CD4-positive, alpha-beta T cell (primary cell): ENCODE results near the gene CTDSP1. TPM values are rescaled to one million over a fixed set of nuclear protein-coding genes. Genes with fewer than 3 reads are reported as not detected.

Source experiments
- ATAC-seq: fragments of 200-7000 bp; cut with Tn5 transposase; one replicate; pipeline ENCODE4 v1.10.0; 2022; ENCODE audit warnings: mild to moderate bottlenecking; ENCODE audit not compliant: poor library complexity
- CTCF ChIA-PET: fragments of 350-600 bp; sonication (Branson Sonifier 250); formaldehyde crosslinking; loops from one replicate; lab custom pipeline; 2021; ENCODE audit warnings: antibody characterized with exemption, inconsistent platforms; lab: Charles Lee
- POLR2A ChIA-PET: fragments of 350-600 bp; sonication (Branson Sonifier 250); formaldehyde crosslinking; loops from one replicate; lab custom pipeline; 2021; ENCODE audit warnings: antibody characterized with exemption, inconsistent platforms; lab: Charles Lee
- DNase-seq, 14 experiments: peaks; one replicate each; pipeline ENCODE4 v3.0.0-alpha.2; 2013 to 2020; ENCODE audit warnings: mixed read lengths in 2 of 14
- H3K27ac ChIP-seq, 2 donors: one replicate each; pipeline versions ENCODE4 v1.5.1 to v1.7.0; 2013; ENCODE audit warnings: low read length in 2 of 2, low read depth in 1 of 2, mild to moderate bottlenecking in 1 of 2
- H3K27me3 ChIP-seq, 2 experiments: 1 replicate in 1 of 2; 2 replicates in 1 of 2; pipeline versions ENCODE4 v1.6.1 to v1.7.0; 2013; ENCODE audit warnings: low read length in 2 of 2, control low read depth in 1 of 2, mild to moderate bottlenecking in 1 of 2, moderate library complexity in 1 of 2; ENCODE audit not compliant: insufficient read depth in 2 of 2, control insufficient read depth in 1 of 2
- H3K36me3 ChIP-seq: one replicate; pipeline ENCODE4 v1.6.1; 2013; ENCODE audit warnings: low read length, control low read depth; ENCODE audit not compliant: insufficient read depth
- H3K4me1 ChIP-seq: one replicate; pipeline ENCODE4 v1.6.1; 2013; ENCODE audit warnings: low read length, control low read depth; ENCODE audit not compliant: insufficient read depth
- H3K4me3 ChIP-seq: one replicate; pipeline ENCODE4 v1.5.1; 2013; ENCODE audit warnings: mild to moderate bottlenecking, low read length, moderate library complexity
- H3K9me3 ChIP-seq, 2 experiments: 1 replicate in 1 of 2; 2 replicates in 1 of 2; pipeline versions ENCODE4 v1.6.1 to v1.7.0; 2013; ENCODE audit warnings: low read length in 2 of 2, mild to moderate bottlenecking in 2 of 2, control low read depth in 1 of 2, moderate library complexity in 1 of 2; ENCODE audit not compliant: control insufficient read depth in 1 of 2, insufficient read depth in 1 of 2
- H3K27ac Mint-ChIP-seq: one replicate; pipeline ENCODE4 v1.8.0; 2020; ENCODE audit warnings: mixed read lengths
- H3K27me3 Mint-ChIP-seq: one replicate; pipeline ENCODE4 v1.8.0; 2021; ENCODE audit warnings: mixed read lengths
- H3K36me3 Mint-ChIP-seq: one replicate; pipeline ENCODE4 v1.8.0; 2021; ENCODE audit warnings: low read depth, mixed read lengths
- H3K4me1 Mint-ChIP-seq: one replicate; pipeline ENCODE4 v1.8.0; 2021; ENCODE audit warnings: low read depth, mixed read lengths
- H3K4me3 Mint-ChIP-seq: one replicate; pipeline ENCODE4 v1.8.0; 2020; ENCODE audit warnings: mild to moderate bottlenecking, mixed read lengths
- H3K9me3 Mint-ChIP-seq: one replicate; pipeline ENCODE4 v1.8.0; 2020; ENCODE audit warnings: mixed read lengths
- CTCF ChIP-seq: fragments of 200-600 bp; IDR thresholded peaks from one replicate; pipeline ENCODE4 v1.8.0; 2022; ENCODE audit warnings: antibody characterized with exemption, mild to moderate bottlenecking
- intact Hi-C, 2 experiments: fragments of 100-400 bp; cut with DNase I in 1 of 2; cut with micrococcal nuclease in 1 of 2; formaldehyde crosslinking; loops; one replicate each; pipeline versions ENCODE4 v1.15.1 to v1.9.0; 2023 to 2025; cut with DNase I, micrococcal nuclease
- total RNA-seq, 174 experiments: library from RNA in 2 of 174; stranded (reverse) in 2 of 174; gene quantifications; one replicate each; pipeline ENCODE4 v1.2.3 and lab custom pipeline; 2021 to 2026

CTDSP1 gene
- total RNA-seq, 2 experiments from 2014 or later, result 70.5 to 76.8 TPM

- CTCF ChIA-PET, result no interaction called here
Measured at GRCh38 chr2:218446547-218446946, 46.9 kb downstream of the CTDSP1 start.

GRCh38 chr2:218447072-218447471 lies 47.4 kb downstream of the CTDSP1 start:
- H3K4me1 Mint-ChIP-seq, result no peaks in the 10 kb centered on the region
- CTCF ChIA-PET, result no interaction called here
- no peak overlapping the region for H3K27ac ChIP-seq

More at GRCh38 chr2:218446547-218446946, 46.9 kb downstream of the CTDSP1 start:
- Histone ChIP-seq H3K4me3 (no peak overlapping the region), H3K9me3 (no peaks in the 10 kb centered on the region), H3K4me1 (no peaks in the 10 kb centered on the region), H3K27ac (no peak overlapping the region), H3K27me3 (no peaks in the 10 kb centered on the region), H3K36me3 (peaks cover 12% of the 10 kb centered on the region)
- no peak for TF ChIP-seq CTCF
- Mint-ChIP-seq H3K4me1 (no peaks in the 10 kb centered on the region), H3K9me3 (no peaks in the 10 kb centered on the region), H3K27me3 (no peaks in the 10 kb centered on the region), H3K36me3 (peaks cover 27% of the 10 kb centered on the region), H3K4me3 (no peak overlapping the region), H3K27ac (no peak overlapping the region)
- POLR2A ChIA-PET, result no interaction called here
- DNase-seq (no peak), ATAC-seq (no peak)
- intact Hi-C loops, result no loop called here

GRCh38 chr2:218448934-218449333 lies 49.3 kb downstream of the CTDSP1 start:
- no peak for ATAC-seq
- H3K36me3 ChIP-seq, result peaks cover 23% of the 10 kb centered on the region
- no peaks in the 10 kb centered on the region for H3K9me3 ChIP-seq
- no peaks in the 10 kb centered on the region for H3K27me3 Mint-ChIP-seq
- no peaks in the 10 kb centered on the region for H3K9me3 Mint-ChIP-seq
- H3K27me3 ChIP-seq, result no peaks in the 10 kb centered on the region
- POLR2A ChIA-PET, result no interaction called here
- no peak overlapping the region for H3K4me3 ChIP-seq
- intact Hi-C loops, result no loop called here
- H3K4me1 Mint-ChIP-seq, result no peaks in the 10 kb centered on the region
- TF ChIP-seq CTCF, result no peak
- no peak overlapping the region for H3K4me3 Mint-ChIP-seq
- no peak for DNase-seq
- no peak overlapping the region for H3K27ac ChIP-seq
- no peak overlapping the region for H3K27ac Mint-ChIP-seq
- peaks cover 51% of the 10 kb centered on the region for H3K36me3 Mint-ChIP-seq
- H3K4me1 ChIP-seq, result no peaks in the 10 kb centered on the region
- CTCF ChIA-PET, result no interaction called here

More at GRCh38 chr2:218447072-218447471, 47.4 kb downstream of the CTDSP1 start:
- no peak overlapping the region for H3K4me3 Mint-ChIP-seq
- no peaks in the 10 kb centered on the region for H3K27me3 Mint-ChIP-seq
- no peak for ATAC-seq
- Histone ChIP-seq H3K4me1 (no peaks in the 10 kb centered on the region), H3K4me3 (no peak overlapping the region), H3K9me3 (no peaks in the 10 kb centered on the region), H3K36me3 (peaks cover 12% of the 10 kb centered on the region), H3K27me3 (no peaks in the 10 kb centered on the region)
- no peaks in the 10 kb centered on the region for H3K9me3 Mint-ChIP-seq
- H3K27ac Mint-ChIP-seq, result no peak overlapping the region
- TF ChIP-seq CTCF, result no peak
- intact Hi-C loops, result no loop called here
- H3K36me3 Mint-ChIP-seq, result peaks cover 33% of the 10 kb centered on the region
- POLR2A ChIA-PET, result no interaction called here
- DNase-seq, result no peak
